ENCODE results near the gene PAGE1.

The PAGE1 gene

GRCh38 chrX:49644991-49645637 lies 50.7 kb downstream of the PAGE1 start:
- Histone ChIP-seq H3K27ac (no peak overlapping the region), H3K4me3 (ENCODE audit: low read depth, low read length) (no peak overlapping the region), H3K36me3 (replicated peaks) (no peaks in the 10 kb centered on the region), H3K27me3 (replicated peaks) (no peaks in the 10 kb centered on the region)
- DNase-seq: no peak
- no peak for TF ChIP-seq CTCF (IDR thresholded peaks at IDR 0.05; ENCODE audit: low read depth, low read length, missing control alignments)
- in situ Hi-C loops (cut with HindIII; ENCODE audit: low pct_ligation_motif_present, low sequenced_read_pairs): no loop called here

Data from brain microvascular endothelial cell (primary cell).